EL (cell line): ENCODE data around the gene TRIM59.
A peak's percentile ranks its signal among the peaks of the same experiment; 100 is the strongest.

Experiments
- DNase-seq: peaks from one replicate; pipeline ENCODE4 v3.0.0-alpha.2; 2016

The TRIM59 gene

GRCh38 chr3:160401291-160402095 lies 48.1 kb downstream of the TRIM59 start:
- peak; percentile 76 for DNase-seq

- DNase-seq = no peak
These were observed 48.9 kb downstream of the TRIM59 start for GRCh38 chr3:160400702-160401150.

GRCh38 chr3:160400030-160400701 lies 49.4 kb downstream of the TRIM59 start:
- no peak for DNase-seq

- peak; percentile 95 for DNase-seq
These were observed 50.2 kb downstream of the TRIM59 start, which contains the start of the genes IFT80 and SMC4 for GRCh38 chr3:160399125-160400029. IFT80 (minus strand) TSS chr3:160399225; CDS start chr3:160384600, 14,625 bp downstream. SMC4 (plus strand) TSS chr3:160399650; CDS start chr3:160400827, 1,177 bp downstream.

- DNase-seq = no peak
These were observed 50.8 kb downstream of the TRIM59 start for GRCh38 chr3:160398820-160399124.

GRCh38 chr3:160395297-160395696 lies 54.3 kb downstream of the TRIM59 start:
- peak; percentile 84 for DNase-seq

- DNase-seq = no peak
These were observed 55.6 kb downstream of the TRIM59 start for GRCh38 chr3:160394009-160394392.

DNA sequence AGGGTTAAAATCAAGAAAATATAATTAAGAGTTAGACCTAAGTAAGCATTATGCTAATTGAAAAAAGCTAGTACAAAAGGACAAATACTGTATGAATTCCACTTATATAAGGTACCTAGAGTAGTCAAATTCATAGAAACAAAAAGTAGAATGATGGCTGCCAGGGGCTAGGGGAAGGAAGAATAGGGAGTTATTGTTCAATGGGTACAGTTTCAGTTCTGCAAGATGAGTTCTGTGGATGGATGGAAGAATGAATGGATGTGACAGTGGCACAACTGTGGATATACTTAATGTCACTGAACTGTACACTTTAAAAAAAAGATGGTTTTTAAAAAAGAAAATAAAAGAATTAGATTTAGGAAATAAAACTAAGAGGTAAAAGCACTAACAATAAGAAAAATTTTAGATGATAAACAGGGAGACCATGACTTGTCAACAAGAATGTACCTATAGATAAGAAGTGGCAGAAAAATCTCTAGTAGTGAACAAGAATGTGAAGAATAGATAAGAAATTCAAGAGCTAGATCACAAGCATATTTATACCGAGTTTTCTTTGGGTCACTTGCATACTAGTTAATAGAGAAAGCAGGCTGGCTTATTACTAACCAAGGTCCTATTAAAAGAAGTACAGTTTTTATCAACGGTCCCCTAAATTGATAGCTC lies 56.1 kb downstream of the TRIM59 start:
- DNase-seq = no peak

- no peak for DNase-seq
These were observed 56.8 kb downstream of the TRIM59 start for GRCh38 chr3:160392798-160393197.

GRCh38 chr3:160390565-160391138 lies 58.9 kb downstream of the TRIM59 start:
- DNase-seq = no peak
